T-cell (primary cell): ENCODE data around the gene CSF2. TPM values are rescaled to one million over a fixed set of nuclear protein-coding genes. Genes with fewer than 3 reads are reported as not detected.

Experiments
- ATAC-seq, 4 experiments: fragments of 200-7000 bp in 3 of 4; fragments of 150-1000 bp in 1 of 4; cut with Tn5 transposase; replicated peaks in 1 of 4; 1 replicate in 3 of 4; 2 replicates in 1 of 4; pipeline ENCODE4 v1.10.0; 2021; ENCODE audit warnings: moderate library complexity in 3 of 4, mild to moderate bottlenecking in 2 of 4, moderate number of reproducible peaks in 1 of 4
- CTCF ChIA-PET, 2 donors: fragments of 300-600 bp; sonication (Branson Sonifier 250); formaldehyde crosslinking; loops; one replicate each; lab custom pipeline; 2022; ENCODE audit warnings: antibody characterized with exemption in 2 of 2; lab: Charles Lee
- POLR2A ChIA-PET, 2 donors: fragments of 300-600 bp; sonication (Branson Sonifier 250); formaldehyde crosslinking; loops; one replicate each; lab custom pipeline; 2022; ENCODE audit warnings: antibody characterized with exemption in 2 of 2; lab: Charles Lee
- DNase-seq, 35 experiments: peaks; one replicate each; pipeline versions ENCODE4 v3.0.0 to v3.0.0-alpha.2; 2013 to 2023
- H3K27ac ChIP-seq: one replicate; pipeline ENCODE4 v1.5.1; 2013; ENCODE audit warnings: low read length
- H3K27me3 ChIP-seq, 2 experiments: replicated peaks in 1 of 2; 1 replicate in 1 of 2; 2 replicates in 1 of 2; pipeline versions ENCODE4 v1.6.1 to v1.7.0; 2013; ENCODE audit warnings: low read length in 1 of 2, mixed read lengths in 1 of 2; ENCODE audit not compliant: control insufficient read depth in 2 of 2, insufficient read depth in 2 of 2; ENCODE audit errors: extremely low read depth in 1 of 2
- H3K36me3 ChIP-seq, 2 donors: 1 replicate in 1 of 2; 2 replicates in 1 of 2; pipeline versions ENCODE4 v1.6.1 to v1.7.0; 2013; ENCODE audit warnings: low read length in 1 of 2; ENCODE audit not compliant: control insufficient read depth in 2 of 2, insufficient read depth in 1 of 2; ENCODE audit errors: extremely low read depth in 1 of 2
- H3K4me1 ChIP-seq, 2 experiments: 1 replicate in 1 of 2; 2 replicates in 1 of 2; pipeline versions ENCODE4 v1.6.1 to v1.7.0; 2013; ENCODE audit warnings: low read length in 2 of 2, mixed read lengths in 1 of 2; ENCODE audit not compliant: insufficient read depth in 2 of 2, control insufficient read depth in 1 of 2; ENCODE audit errors: extremely low read depth in 1 of 2
- H3K4me3 ChIP-seq, 2 donors: 1 replicate in 1 of 2; 2 replicates in 1 of 2; pipeline versions ENCODE4 v1.5.1 to v1.7.0; 2013; ENCODE audit warnings: mild to moderate bottlenecking in 2 of 2, low read length in 1 of 2, moderate library complexity in 1 of 2; ENCODE audit not compliant: control insufficient read depth in 1 of 2; ENCODE audit errors: extremely low read depth in 1 of 2
- H3K9me3 ChIP-seq: 2 replicates; pipeline ENCODE4 v1.7.0; 2013
- H3K27ac Mint-ChIP-seq, 2 donors: one replicate each; pipeline ENCODE4 v1.8.0; 2020 to 2021; ENCODE audit warnings: mild to moderate bottlenecking in 2 of 2, mixed read lengths in 2 of 2
- H3K27me3 Mint-ChIP-seq, 2 donors: one replicate each; pipeline ENCODE4 v1.8.0; 2021 to 2022; ENCODE audit warnings: mixed read lengths in 2 of 2
- H3K36me3 Mint-ChIP-seq: one replicate; pipeline ENCODE4 v1.8.0; 2021; ENCODE audit warnings: mixed read lengths
- H3K4me1 Mint-ChIP-seq, 3 donors: one replicate each; pipeline ENCODE4 v1.8.0; 2020 to 2022; ENCODE audit warnings: mixed read lengths in 3 of 3, mild to moderate bottlenecking in 1 of 3
- H3K4me3 Mint-ChIP-seq, 3 donors: one replicate each; pipeline ENCODE4 v1.8.0; 2020 to 2022; ENCODE audit warnings: mild to moderate bottlenecking in 3 of 3, mixed read lengths in 3 of 3, moderate library complexity in 3 of 3
- H3K9me3 Mint-ChIP-seq, 3 donors: one replicate each; pipeline ENCODE4 v1.8.0; 2020 to 2022; ENCODE audit warnings: mixed read lengths in 3 of 3
- WGBS: methylation state at CpG from one replicate; pipeline ENCODE4 v1.1.5; 2013; ENCODE audit warnings: missing lambda C conversion rate; ENCODE audit not compliant: insufficient coverage; 5-methylcytosine and 5-hydroxymethylcytosine counted together
- total RNA-seq, 35 experiments: library from RNA in 6 of 35; stranded (reverse) in 6 of 35; fragments of 120-200 nt in 1 of 35; gene quantifications; one replicate each; pipeline versions ENCODE4 v1.2.1 to v1.2.4 and lab custom pipeline; 2013 to 2026

The CSF2 gene
- total RNA-seq, 5 donors from 2014 or later (not counting 1 experiment from before 2014, with no cell fraction given) = 0.89 TPM; not detected in 4

DNA sequence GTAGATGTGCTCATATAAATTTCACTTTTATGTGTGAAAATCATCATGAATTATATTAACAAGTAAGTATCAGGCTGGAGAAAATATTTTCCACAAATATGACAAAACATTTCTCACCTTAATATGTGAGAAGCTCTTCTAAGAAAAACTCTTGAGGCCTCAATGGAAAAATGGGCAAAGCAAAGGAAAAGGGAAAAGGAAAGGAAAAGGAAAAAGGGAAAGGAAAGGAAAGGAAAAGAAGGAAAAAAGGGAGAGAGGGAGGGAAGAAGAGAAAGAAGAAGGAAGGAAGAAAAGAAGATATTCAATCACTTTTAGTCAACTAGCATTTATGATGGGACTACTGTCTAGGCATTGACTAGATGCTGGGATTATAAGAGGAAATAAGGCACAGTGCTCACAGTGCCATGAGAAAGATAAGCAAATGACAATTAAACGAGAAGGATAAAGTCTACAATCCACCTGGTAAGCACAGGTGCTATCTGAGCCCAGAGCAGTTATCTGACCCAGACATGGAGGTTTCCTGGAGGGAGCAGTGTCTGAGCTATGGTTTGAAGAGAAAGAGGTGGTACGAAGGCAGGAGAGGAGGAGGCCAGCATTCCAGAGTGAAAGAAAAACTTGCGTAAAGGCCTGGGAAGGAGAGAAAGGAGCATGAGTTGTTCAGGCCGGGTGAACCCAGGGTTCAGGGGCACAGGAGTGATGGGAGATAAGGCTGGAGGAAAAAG lies 43.8 kb upstream of the CSF2 start:
- H3K27ac ChIP-seq = no peak overlapping the region
- H3K4me1 ChIP-seq = peaks cover 0 to 28% of the 10 kb centered on the region in 2 experiments
- ATAC-seq = no peak
- no peaks in the 10 kb centered on the region for H3K9me3 ChIP-seq
- H3K36me3 ChIP-seq = no peaks in the 10 kb centered on the region
- DNase-seq = no peak
- CTCF ChIA-PET = interaction anchor here in 1 of 2 donors (0.6 kb wide), 1 partner anchor 184 kb away, joined by 5 read pairs; no protein-coding TSS in a partner anchor
- H3K27me3 ChIP-seq = peaks cover 0 to 7% of the 10 kb centered on the region in 2 experiments
- Mint-ChIP-seq H3K9me3 (peaks cover 4 to 11% (median 4%) of the 10 kb centered on the region in 3 donors), H3K27ac (no peak overlapping the region), H3K4me1 (peaks cover 4 to 20% (median 5%) of the 10 kb centered on the region in 3 donors), H3K4me3 (no peak overlapping the region), H3K36me3 (no peaks in the 10 kb centered on the region), H3K27me3 (peaks cover 10 to 22% of the 10 kb centered on the region in 2 donors)
- WGBS = 100% methylated on average over 4 of the region's 4 CpGs
- H3K4me3 ChIP-seq = no peak overlapping the region
- POLR2A ChIA-PET = no interaction called here

DNA sequence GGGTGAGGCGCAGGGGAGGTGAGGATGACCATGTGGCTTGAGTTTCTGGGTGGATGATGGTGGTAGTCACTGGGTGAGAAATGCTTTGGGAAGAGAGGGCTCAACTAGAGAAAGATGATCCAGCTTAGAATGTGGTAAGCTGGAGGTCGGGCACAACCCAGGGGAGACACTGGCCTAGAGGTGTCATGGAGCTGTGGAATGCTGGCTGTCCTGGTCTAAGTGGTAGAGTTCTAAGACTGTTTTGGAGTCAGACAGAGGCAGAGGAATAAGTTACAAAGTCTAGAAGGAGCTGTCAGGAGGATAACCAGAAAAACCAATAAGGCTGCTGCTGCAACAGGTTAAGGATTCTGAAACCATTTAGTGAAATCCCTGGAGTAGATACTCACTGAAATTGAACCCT lies 43.0 kb upstream of the CSF2 start:
- Mint-ChIP-seq H3K27me3 (peaks cover 10 to 22% of the 10 kb centered on the region in 2 donors), H3K4me1 (peaks cover 4 to 20% (median 5%) of the 10 kb centered on the region in 3 donors), H3K4me3 (no peak overlapping the region), H3K36me3 (no peaks in the 10 kb centered on the region), H3K9me3 (peaks cover 4 to 11% (median 4%) of the 10 kb centered on the region in 3 donors), H3K27ac (no peak overlapping the region)
- Histone ChIP-seq H3K9me3 (no peaks in the 10 kb centered on the region), H3K4me1 (peaks cover 0 to 25% of the 10 kb centered on the region in 2 experiments), H3K27ac (no peak overlapping the region), H3K4me3 (no peak overlapping the region), H3K27me3 (peaks cover 0 to 7% of the 10 kb centered on the region in 2 experiments), H3K36me3 (no peaks in the 10 kb centered on the region)
- no peak for DNase-seq
- POLR2A ChIA-PET = interaction anchor here in 1 of 2 donors (0.6 kb wide), 1 partner anchor 839 kb away, joined by 4 read pairs; no protein-coding TSS in a partner anchor
- no peak for ATAC-seq
- 100% methylated on average over 2 of the region's 2 CpGs for WGBS
- CTCF ChIA-PET = no interaction called here

DNA sequence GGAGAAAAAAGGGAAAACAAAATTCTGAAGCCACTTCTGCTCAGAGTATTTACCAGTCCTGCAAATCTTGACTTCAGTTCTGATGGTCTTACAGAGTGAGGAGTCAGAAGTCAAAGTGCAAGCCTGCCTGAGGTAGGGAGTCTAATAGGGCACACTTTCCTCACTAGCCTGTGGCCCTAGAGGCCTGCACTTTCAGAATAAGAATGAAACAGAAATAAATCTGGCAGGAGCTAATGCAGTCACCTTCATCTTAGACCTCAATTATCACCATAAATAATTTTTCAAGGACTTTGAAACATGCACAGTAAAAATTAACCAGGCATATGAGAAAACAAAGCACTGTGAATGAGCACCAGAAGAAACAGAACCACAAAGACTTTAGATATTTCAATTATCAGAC lies 41.4 kb upstream of the CSF2 start:
- Histone ChIP-seq H3K27ac (no peak overlapping the region), H3K36me3 (no peaks in the 10 kb centered on the region), H3K27me3 (peaks cover 0 to 7% of the 10 kb centered on the region in 2 experiments), H3K4me3 (no peak overlapping the region), H3K4me1 (peaks cover 0 to 9% of the 10 kb centered on the region in 2 experiments), H3K9me3 (no peaks in the 10 kb centered on the region)
- H3K9me3 Mint-ChIP-seq = peaks cover 4 to 11% (median 4%) of the 10 kb centered on the region in 3 donors
- CTCF ChIA-PET = no interaction called here
- no peak overlapping the region for H3K27ac Mint-ChIP-seq
- H3K27me3 Mint-ChIP-seq = peaks cover 10 to 22% of the 10 kb centered on the region in 2 donors
- H3K4me3 Mint-ChIP-seq = no peak overlapping the region
- H3K4me1 Mint-ChIP-seq = peaks cover 4 to 17% (median 5%) of the 10 kb centered on the region in 3 donors
- DNase-seq (no peak), ATAC-seq (no peak)
- no peaks in the 10 kb centered on the region for H3K36me3 Mint-ChIP-seq
- POLR2A ChIA-PET = no interaction called here

DNA sequence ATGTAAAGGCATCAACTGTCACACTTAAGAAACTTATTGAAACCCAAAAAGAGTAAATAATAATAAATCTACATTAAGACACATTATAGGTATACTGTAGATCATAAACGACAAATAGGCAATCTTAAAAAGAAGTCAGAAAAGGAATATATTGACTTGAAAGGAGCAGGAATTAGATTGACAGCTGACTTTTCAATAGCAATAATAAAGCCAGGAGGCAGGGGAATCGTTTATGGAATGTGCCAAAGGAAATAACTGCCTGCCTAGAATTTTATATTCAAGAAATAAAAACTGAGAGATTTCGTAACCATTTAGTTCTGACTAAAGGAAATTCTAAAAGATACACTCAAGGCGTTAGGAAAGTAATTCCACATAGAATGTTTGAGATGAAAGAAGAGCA lies 40.5 kb upstream of the CSF2 start:
- no peak overlapping the region for H3K4me3 Mint-ChIP-seq
- CTCF ChIA-PET = no interaction called here

DNA sequence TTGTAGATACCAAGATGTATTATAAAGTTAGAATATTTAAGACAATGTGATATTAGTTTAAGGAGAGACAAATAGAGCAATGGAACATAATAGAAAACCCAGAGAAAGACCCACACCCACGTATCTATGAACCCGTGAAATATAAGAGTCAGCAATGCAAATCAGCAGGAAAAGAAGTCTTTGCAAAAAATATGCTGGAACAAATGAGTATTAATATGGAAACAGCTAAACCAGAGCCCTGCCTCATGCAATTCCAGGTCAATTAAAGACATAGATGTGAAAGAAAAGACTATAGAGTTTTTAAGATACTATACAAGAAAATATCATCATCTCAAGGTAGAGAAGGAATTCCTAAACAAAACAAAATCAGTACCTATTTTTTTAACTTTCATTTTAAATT lies 36.2 kb upstream of the CSF2 start:
- Mint-ChIP-seq H3K27me3 (peaks cover 14 to 25% of the 10 kb centered on the region in 2 donors), H3K4me1 (no peaks in the 10 kb centered on the region), H3K27ac (no peak overlapping the region), H3K36me3 (no peaks in the 10 kb centered on the region), H3K4me3 (no peak overlapping the region), H3K9me3 (peaks cover 4 to 11% (median 8%) of the 10 kb centered on the region in 3 donors)
- no peaks in the 10 kb centered on the region for H3K9me3 ChIP-seq
- WGBS = no CpG with 5 or more reads among the region's 2 CpGs
- no peak overlapping the region for H3K27ac ChIP-seq
- H3K27me3 ChIP-seq = no peaks in the 10 kb centered on the region
- POLR2A ChIA-PET = interaction anchor here in 1 of 2 donors (1.1 kb wide), 1 partner anchor 441 kb away, joined by 3 read pairs; no protein-coding TSS in a partner anchor
- no peak overlapping the region for H3K4me3 ChIP-seq
- CTCF ChIA-PET = no interaction called here
- DNase-seq (no peak), ATAC-seq (no peak)
- H3K36me3 ChIP-seq = no peaks in the 10 kb centered on the region
- no peaks in the 10 kb centered on the region for H3K4me1 ChIP-seq

More for the DNA sequence above, 40.5 kb upstream of the CSF2 start:
- H3K27ac ChIP-seq = no peak overlapping the region
- peaks cover 10 to 21% of the 10 kb centered on the region in 2 donors for H3K27me3 Mint-ChIP-seq
- H3K36me3 Mint-ChIP-seq = no peaks in the 10 kb centered on the region
- no peak for DNase-seq
- H3K27me3 ChIP-seq = peaks cover 0 to 7% of the 10 kb centered on the region in 2 experiments
- H3K36me3 ChIP-seq = no peaks in the 10 kb centered on the region
- peaks cover 4 to 11% (median 4%) of the 10 kb centered on the region in 3 donors for H3K9me3 Mint-ChIP-seq
- peaks cover 0 to 8% (median 0%) of the 10 kb centered on the region in 3 donors for H3K4me1 Mint-ChIP-seq
- peaks cover 0 to 1% of the 10 kb centered on the region in 2 experiments for H3K4me1 ChIP-seq
- POLR2A ChIA-PET = no interaction called here
- H3K27ac Mint-ChIP-seq = no peak overlapping the region
- H3K9me3 ChIP-seq = no peaks in the 10 kb centered on the region
- no peak for ATAC-seq
- H3K4me3 ChIP-seq = no peak overlapping the region
- WGBS = no CpG with 5 or more reads among the region's 4 CpGs

DNA sequence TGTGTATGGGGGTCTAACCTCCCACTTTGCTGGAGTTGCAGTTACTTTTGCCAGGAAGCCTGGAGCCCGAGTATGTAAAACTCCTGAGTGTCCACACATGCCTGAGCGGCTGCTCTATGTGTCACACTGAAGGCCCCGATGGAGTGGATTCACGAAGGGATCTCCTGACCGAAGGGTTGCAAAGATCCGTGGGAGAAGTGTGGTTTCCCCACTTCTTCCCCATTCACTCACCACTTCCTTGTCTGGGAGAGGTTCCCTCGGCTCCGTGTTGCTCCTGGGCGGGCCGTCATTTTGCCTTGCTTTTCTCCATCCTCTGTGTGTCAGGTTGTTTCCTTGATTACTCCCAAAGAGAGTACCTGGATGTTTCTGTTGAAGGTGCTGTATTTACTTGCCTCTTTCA lies 29.4 kb upstream of the CSF2 start:
- no peak overlapping the region for H3K27ac Mint-ChIP-seq
- DNase-seq (peak in 1 of 35 experiments; percentile 4), ATAC-seq (no peak)
- H3K27me3 ChIP-seq = peaks cover 0 to 16% of the 10 kb centered on the region in 2 experiments
- ChIA-PET POLR2A (no interaction called here), CTCF (no interaction called here)
- peaks cover 13 to 27% of the 10 kb centered on the region in 2 donors for H3K27me3 Mint-ChIP-seq
- no peaks in the 10 kb centered on the region for H3K4me1 Mint-ChIP-seq
- H3K27ac ChIP-seq = no peak overlapping the region
- no peaks in the 10 kb centered on the region for H3K36me3 Mint-ChIP-seq
- 80% methylated on average over 1 of the region's 10 CpGs for WGBS
- H3K4me3 ChIP-seq = no peak overlapping the region
- peaks cover 0 to 3% (median 0%) of the 10 kb centered on the region in 3 donors for H3K9me3 Mint-ChIP-seq
- H3K4me3 Mint-ChIP-seq = no peak overlapping the region
- no peaks in the 10 kb centered on the region for H3K9me3 ChIP-seq
- H3K36me3 ChIP-seq = no peaks in the 10 kb centered on the region
- H3K4me1 ChIP-seq = no peaks in the 10 kb centered on the region
